ENCODE data around the gene MAPKAPK3.

DNA sequence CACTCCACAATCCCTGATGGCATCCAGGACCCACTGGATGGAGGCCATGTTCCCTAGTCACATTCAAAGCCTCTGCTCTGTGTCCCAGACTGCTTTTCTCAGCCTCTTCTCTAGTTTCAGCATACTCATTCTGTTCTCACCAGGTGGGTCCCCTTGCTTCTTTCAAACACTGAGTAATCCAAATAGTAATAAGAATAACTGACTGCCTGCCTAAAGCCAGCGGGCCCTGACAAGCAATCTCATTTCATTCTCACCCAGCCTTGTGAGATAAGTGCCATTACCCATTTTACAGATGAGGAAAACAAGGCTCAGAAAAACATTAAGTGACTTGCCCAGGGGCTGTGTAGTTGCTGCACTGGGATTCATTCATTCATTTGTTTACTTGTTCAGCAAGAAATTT is 25.4 kb downstream of the MAPKAPK3 start:
- TF ChIP-seq, protein P1, sequence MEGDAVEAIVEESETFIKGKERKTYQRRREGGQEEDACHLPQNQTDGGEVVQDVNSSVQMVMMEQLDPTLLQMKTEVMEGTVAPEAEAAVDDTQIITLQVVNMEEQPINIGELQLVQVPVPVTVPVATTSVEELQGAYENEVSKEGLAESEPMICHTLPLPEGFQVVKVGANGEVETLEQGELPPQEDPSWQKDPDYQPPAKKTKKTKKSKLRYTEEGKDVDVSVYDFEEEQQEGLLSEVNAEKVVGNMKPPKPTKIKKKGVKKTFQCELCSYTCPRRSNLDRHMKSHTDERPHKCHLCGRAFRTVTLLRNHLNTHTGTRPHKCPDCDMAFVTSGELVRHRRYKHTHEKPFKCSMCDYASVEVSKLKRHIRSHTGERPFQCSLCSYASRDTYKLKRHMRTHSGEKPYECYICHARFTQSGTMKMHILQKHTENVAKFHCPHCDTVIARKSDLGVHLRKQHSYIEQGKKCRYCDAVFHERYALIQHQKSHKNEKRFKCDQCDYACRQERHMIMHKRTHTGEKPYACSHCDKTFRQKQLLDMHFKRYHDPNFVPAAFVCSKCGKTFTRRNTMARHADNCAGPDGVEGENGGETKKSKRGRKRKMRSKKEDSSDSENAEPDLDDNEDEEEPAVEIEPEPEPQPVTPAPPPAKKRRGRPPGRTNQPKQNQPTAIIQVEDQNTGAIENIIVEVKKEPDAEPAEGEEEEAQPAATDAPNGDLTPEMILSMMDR (IDR thresholded peaks at IDR 0.05): no peak
- TF ChIP-seq POLR2A (IDR thresholded peaks at IDR 0.05; ENCODE audit: low read depth) (no peak), EP300 (IDR thresholded peaks at IDR 0.05) (no peak), POLR2AphosphoS5 (IDR thresholded peaks at IDR 0.05) (no peak)

Data from esophagus muscularis mucosa (tissue), 4 donors.